Naive thymus-derived CD4-positive, alpha-beta T cell (primary cell): Measurements from ENCODE around the gene RWDD1. TPM values are rescaled to one million over a fixed set of nuclear protein-coding genes. Genes with fewer than 3 reads are reported as not detected.

Source experiments
- ATAC-seq: fragments of 150-1000 bp; cut with Tn5 transposase; 2 replicates; pipeline ENCODE4 v1.10.0; 2021; ENCODE audit warnings: mild to moderate bottlenecking, moderate library complexity
- CTCF ChIA-PET: fragments of 350-600 bp; sonication (Branson Sonifier 250); formaldehyde crosslinking; loops from one replicate; lab custom pipeline; 2021; ENCODE audit warnings: antibody characterized with exemption; lab: Charles Lee
- POLR2A ChIA-PET: fragments of 350-600 bp; sonication (Branson Sonifier 250); formaldehyde crosslinking; loops from one replicate; lab custom pipeline; 2021; ENCODE audit warnings: antibody characterized with exemption, inconsistent platforms; lab: Charles Lee
- DNase-seq, 9 donors: peaks; one replicate each; pipeline versions ENCODE4 v3.0.0 to v3.0.0-alpha.2; 2020 to 2022; ENCODE audit warnings: mixed read lengths in 1 of 9
- H3K27ac ChIP-seq: one replicate; pipeline ENCODE4 v1.7.0; 2013; ENCODE audit warnings: mild to moderate bottlenecking, low read depth, low read length, moderate library complexity
- H3K27me3 ChIP-seq, 2 donors: one replicate each; pipeline ENCODE4 v1.7.0; 2013; ENCODE audit warnings: low read length in 2 of 2, mild to moderate bottlenecking in 2 of 2, moderate library complexity in 2 of 2; ENCODE audit not compliant: control insufficient read depth in 2 of 2, insufficient read depth in 2 of 2
- H3K36me3 ChIP-seq, 3 experiments: 1 replicate in 2 of 3; 2 replicates in 1 of 3; pipeline ENCODE4 v1.7.0; 2013; ENCODE audit warnings: low read length in 3 of 3, mild to moderate bottlenecking in 3 of 3, moderate library complexity in 1 of 3; ENCODE audit not compliant: insufficient read depth in 3 of 3, control insufficient read depth in 2 of 3
- H3K4me1 ChIP-seq, 2 donors: one replicate each; pipeline ENCODE4 v1.7.0; 2013; ENCODE audit warnings: low read length in 2 of 2, mild to moderate bottlenecking in 2 of 2, moderate library complexity in 1 of 2; ENCODE audit not compliant: control insufficient read depth in 2 of 2, insufficient read depth in 2 of 2
- H3K4me3 ChIP-seq: 2 replicates; pipeline ENCODE4 v1.7.0; 2013; ENCODE audit warnings: mild to moderate bottlenecking, low read length
- H3K9me3 ChIP-seq, 3 experiments: 1 replicate in 2 of 3; 2 replicates in 1 of 3; pipeline ENCODE4 v1.7.0; 2013; ENCODE audit warnings: low read length in 3 of 3; ENCODE audit not compliant: control insufficient read depth in 2 of 3
- H3K27ac Mint-ChIP-seq, 9 donors: one replicate each; pipeline ENCODE4 v1.8.0; 2020 to 2022; ENCODE audit warnings: mixed read lengths in 9 of 9, mild to moderate bottlenecking in 8 of 9, moderate library complexity in 5 of 9, inconsistent platforms in 2 of 9
- H3K27me3 Mint-ChIP-seq, 5 donors: one replicate each; pipeline ENCODE4 v1.8.0; 2021 to 2022; ENCODE audit warnings: mixed read lengths in 5 of 5, mild to moderate bottlenecking in 1 of 5
- H3K36me3 Mint-ChIP-seq, 5 donors: one replicate each; pipeline ENCODE4 v1.8.0; 2020 to 2022; ENCODE audit warnings: mixed read lengths in 5 of 5, mild to moderate bottlenecking in 3 of 5, inconsistent platforms in 1 of 5
- H3K4me1 Mint-ChIP-seq, 7 donors: one replicate each; pipeline ENCODE4 v1.8.0; 2020 to 2022; ENCODE audit warnings: mixed read lengths in 7 of 7, mild to moderate bottlenecking in 3 of 7, inconsistent platforms in 1 of 7
- H3K4me3 Mint-ChIP-seq, 10 donors: one replicate each; pipeline ENCODE4 v1.8.0; 2020 to 2022; ENCODE audit warnings: mild to moderate bottlenecking in 10 of 10, mixed read lengths in 10 of 10, moderate library complexity in 6 of 10, inconsistent platforms in 2 of 10
- H3K9me3 Mint-ChIP-seq, 11 donors: one replicate each; pipeline ENCODE4 v1.8.0; 2020 to 2022; ENCODE audit warnings: mixed read lengths in 11 of 11, mild to moderate bottlenecking in 4 of 11, inconsistent platforms in 1 of 11, moderate library complexity in 1 of 11
- intact Hi-C, 2 donors: fragments of 100-400 bp; cut with micrococcal nuclease; formaldehyde crosslinking; loops; one replicate each; pipeline ENCODE4 v1.15.1; 2023
- polyA plus RNA-seq, 2 donors: library from polyadenylated mRNA; unstranded; fragments of 300-500 nt; fragmentation: Illumina TruSeq; gene quantifications; one replicate each; pipeline ENCODE4 v1.2.3, GENCODE V29; 2021
- total RNA-seq, 6 experiments: library from RNA in 5 of 6; stranded (reverse) in 5 of 6; gene quantifications; 1 replicate in 5 of 6; 2 replicates in 1 of 6; pipeline ENCODE4 v1.2.3 and lab custom pipeline; 2021 to 2026

RWDD1 gene, protein sequence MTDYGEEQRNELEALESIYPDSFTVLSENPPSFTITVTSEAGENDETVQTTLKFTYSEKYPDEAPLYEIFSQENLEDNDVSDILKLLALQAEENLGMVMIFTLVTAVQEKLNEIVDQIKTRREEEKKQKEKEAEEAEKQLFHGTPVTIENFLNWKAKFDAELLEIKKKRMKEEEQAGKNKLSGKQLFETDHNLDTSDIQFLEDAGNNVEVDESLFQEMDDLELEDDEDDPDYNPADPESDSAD
- total RNA-seq, result 10 to 100 TPM; 33.2 to 39.9 (median 36.7) TPM
- 10 to 100 TPM; 35.0 to 68.5 TPM for polyA plus RNA-seq
- total RNA-seq (lab: John Stamatoyannopoulos, UW), result 32.4 reads per million, percentile 61 among the genes with 10 or more reads in this experiment

DNA sequence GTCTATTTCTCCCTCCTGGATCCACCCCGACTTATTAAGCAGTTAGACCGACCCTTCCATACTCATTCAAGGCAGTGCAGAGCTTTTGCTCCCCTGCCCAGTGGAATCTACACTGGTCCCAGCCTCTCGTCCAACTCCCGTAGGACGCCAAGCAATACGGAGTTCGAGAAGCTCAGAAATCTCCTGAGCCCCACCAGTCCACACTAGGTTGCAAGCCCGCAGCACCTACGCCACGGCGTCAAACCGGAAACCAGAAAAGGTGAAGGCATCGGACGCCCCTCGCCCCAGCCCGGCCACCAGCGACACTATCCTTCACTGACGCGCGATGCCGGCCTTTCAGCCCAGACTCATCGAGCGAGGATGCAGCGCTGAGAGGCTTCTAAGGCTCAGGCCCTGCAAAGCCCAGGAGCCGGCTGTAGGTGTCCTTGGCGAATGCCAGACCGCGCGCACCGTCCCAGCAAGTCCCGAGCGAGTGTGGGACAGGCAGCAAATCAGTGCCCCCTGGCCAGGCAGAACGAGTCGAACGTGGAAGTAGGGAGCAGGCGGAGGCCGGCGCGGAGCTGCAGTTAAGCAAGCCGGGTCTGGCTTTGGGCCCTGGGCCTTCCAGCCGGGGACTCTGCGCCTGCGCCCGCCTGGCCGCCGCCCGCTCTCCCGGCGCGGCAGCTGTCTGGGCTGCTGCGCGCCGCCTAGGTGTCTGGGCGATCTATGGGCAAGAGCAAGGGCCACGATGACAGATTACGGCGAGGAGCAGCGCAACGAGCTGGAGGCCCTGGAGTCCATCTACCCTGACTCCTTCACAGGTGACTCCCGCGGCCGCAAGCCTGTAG is at the start of gene RWDD1:
Gene RWDD1 (plus strand): TSS at position 649 of the 827 bp plus-strand sequence. CDS start 79 bp downstream, at position 728.
- Mint-ChIP-seq H3K9me3 (no peaks in the 10 kb centered on the region), H3K27ac (peak within 1 kb of the TSS; percentile 96 to 100 (median 99)), H3K36me3 (peaks cover 0 to 13% (median 12%) of the 10 kb centered on the region in 5 donors), H3K4me3 (peak within 1 kb of the TSS; percentile 94 to 99 (median 98)), H3K4me1 (peaks cover 33 to 62% (median 55%) of the 10 kb centered on the region in 7 donors), H3K27me3 (peaks cover 0 to 11% (median 0%) of the 10 kb centered on the region in 5 donors)
- peaks cover 0 to 3% (median 0%) of the 10 kb centered on the region in 3 experiments for H3K36me3 ChIP-seq
- peak; percentile 98 for ATAC-seq
- POLR2A ChIA-PET, result interaction anchor here (0.9 to 5.6 kb wide), 18 partner anchors 8 to 470 kb away, joined by 3 to 70 read pairs (median 6); partner anchors contain the start of genes CALHM4, KPNA5, NT5DC1 and RSPH4A
- peaks cover 16 to 21% of the 10 kb centered on the region in 2 donors for H3K4me1 ChIP-seq
- H3K27me3 ChIP-seq, result no peaks in the 10 kb centered on the region
- no peaks in the 10 kb centered on the region for H3K9me3 ChIP-seq
- H3K4me3 ChIP-seq, result peak within 1 kb of the TSS; percentile 86
- peak; percentile 91 to 99 (median 98) for DNase-seq
- peak within 1 kb of the TSS; percentile 95 for H3K27ac ChIP-seq
- CTCF ChIA-PET, result interaction anchor here (0.6 to 3.2 kb wide), 7 partner anchors 8 to 353 kb away, joined by 3 to 14 read pairs (median 4); partner anchors contain the start of gene KPNA5
- intact Hi-C loops, result loop anchor here (1.0 to 5.0 kb wide), 12 partner anchors 10 to 1104 kb away; partner anchors contain the start of genes GOPC (in 2 of the 2), KPNA5 (in 2 of the 2), RSPH4A (in 2 of the 2) and TSPYL1 (in 2 of the 2)

DNA sequence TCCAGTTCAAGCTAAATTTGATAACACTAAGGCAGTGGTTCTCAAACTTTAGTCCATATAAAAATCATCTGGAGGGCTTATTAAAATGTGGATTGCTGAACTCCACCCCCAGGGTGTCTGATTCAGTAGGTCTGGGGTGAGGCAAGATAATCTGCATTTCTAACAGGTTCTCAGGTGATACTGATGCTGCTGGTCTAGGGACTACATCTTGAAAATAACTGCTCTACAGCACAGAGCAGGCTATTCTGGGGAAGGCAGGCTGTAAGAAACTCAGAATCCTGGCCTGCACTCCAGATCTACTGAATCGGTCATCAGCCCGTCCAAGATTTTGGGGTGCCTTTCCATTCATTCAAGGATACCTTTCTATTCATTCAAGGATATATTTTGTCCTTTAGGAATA is 48.4 kb upstream of the RWDD1 start:
- intact Hi-C loops, result no loop called here
- no peaks in the 10 kb centered on the region for H3K4me1 Mint-ChIP-seq
- no peak for ATAC-seq
- no peaks in the 10 kb centered on the region for H3K9me3 Mint-ChIP-seq
- H3K36me3 Mint-ChIP-seq, result no peaks in the 10 kb centered on the region
- CTCF ChIA-PET, result interaction anchor here (1.1 to 1.5 kb wide), 2 partner anchors 11 to 77 kb away, joined by 3 to 4 read pairs; no protein-coding TSS in a partner anchor
- H3K27me3 Mint-ChIP-seq, result peaks cover 7 to 36% (median 8%) of the 10 kb centered on the region in 5 donors
- no peak overlapping the region for H3K27ac Mint-ChIP-seq
- Histone ChIP-seq H3K4me3 (no peak overlapping the region), H3K27me3 (no peaks in the 10 kb centered on the region), H3K27ac (no peak overlapping the region), H3K9me3 (no peaks in the 10 kb centered on the region), H3K36me3 (no peaks in the 10 kb centered on the region), H3K4me1 (no peaks in the 10 kb centered on the region)
- POLR2A ChIA-PET, result no interaction called here
- no peak for DNase-seq
- H3K4me3 Mint-ChIP-seq, result no peak overlapping the region

DNA sequence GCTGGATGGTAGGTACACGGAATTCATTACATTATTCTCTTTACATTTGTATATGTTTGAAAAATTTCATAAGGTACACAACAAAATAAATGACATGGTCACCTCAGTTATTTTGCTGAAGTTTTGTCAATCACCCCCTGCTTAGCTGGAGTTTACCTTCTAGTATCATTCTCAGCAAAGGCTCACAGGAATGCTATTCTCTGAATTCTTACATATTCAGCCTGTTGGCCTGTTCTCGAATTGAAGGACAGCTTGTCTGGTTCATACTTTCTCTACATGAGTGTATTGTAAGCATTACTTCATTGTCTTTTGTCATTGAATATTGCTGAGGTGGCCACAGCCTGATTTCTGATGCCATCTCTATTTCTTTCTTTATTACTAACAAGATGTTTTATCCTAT is 47.1 kb upstream of the RWDD1 start:
- Mint-ChIP-seq H3K27me3 (peaks cover 5 to 34% (median 9%) of the 10 kb centered on the region in 5 donors), H3K27ac (no peak overlapping the region), H3K4me3 (no peak overlapping the region), H3K4me1 (no peaks in the 10 kb centered on the region), H3K9me3 (no peaks in the 10 kb centered on the region), H3K36me3 (no peaks in the 10 kb centered on the region)
- no peak overlapping the region for H3K4me3 ChIP-seq
- H3K27me3 ChIP-seq, result no peaks in the 10 kb centered on the region
- CTCF ChIA-PET, result interaction anchor here (0.6 to 1.1 kb wide), 3 partner anchors 62 to 236 kb away, joined by 3 read pairs; no protein-coding TSS in a partner anchor
- H3K9me3 ChIP-seq, result no peaks in the 10 kb centered on the region
- no peaks in the 10 kb centered on the region for H3K36me3 ChIP-seq
- DNase-seq (no peak), ATAC-seq (no peak)
- POLR2A ChIA-PET, result no interaction called here
- intact Hi-C loops, result no loop called here
- no peaks in the 10 kb centered on the region for H3K4me1 ChIP-seq
- no peak overlapping the region for H3K27ac ChIP-seq

DNA sequence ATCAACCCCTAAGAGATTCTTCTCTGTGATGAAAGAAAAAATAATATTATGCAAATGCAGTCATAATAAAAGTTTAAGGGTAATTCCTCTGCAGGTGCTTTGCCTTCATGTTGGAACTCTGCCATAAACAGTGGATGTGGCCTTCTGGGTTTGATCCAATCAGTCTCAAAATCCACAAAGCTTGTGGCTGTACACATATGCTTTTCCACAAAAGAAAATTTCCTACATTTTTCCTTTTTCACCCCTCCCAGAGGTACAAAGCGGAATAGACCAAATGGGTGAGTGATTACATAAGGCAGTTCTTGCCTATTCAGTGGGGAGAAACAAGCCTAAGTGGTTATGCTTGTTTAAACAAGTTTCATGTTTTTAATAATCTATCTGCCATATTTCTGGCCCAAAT is 43.2 kb upstream of the RWDD1 start:
- intact Hi-C loops, result no loop called here

DNA sequence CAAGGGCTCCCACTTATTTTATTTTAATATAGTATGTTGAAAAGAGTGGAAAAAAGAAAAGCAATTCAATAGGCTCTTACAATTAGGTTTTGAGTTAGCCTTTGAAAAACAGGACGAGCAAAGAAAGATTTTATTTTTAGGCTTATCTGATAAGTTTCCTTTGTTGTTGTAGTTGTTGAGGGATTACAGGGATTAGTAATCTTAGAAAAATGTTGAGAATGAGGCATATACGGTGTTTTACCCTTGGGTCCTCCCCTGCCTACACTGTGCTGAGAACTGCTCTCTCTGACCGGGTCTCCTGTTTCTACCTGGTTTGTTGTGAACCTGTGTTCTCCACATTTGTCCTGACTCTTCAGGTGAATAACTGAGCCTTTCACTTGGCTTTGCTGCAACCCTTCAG is 42.5 kb upstream of the RWDD1 start:
- no peaks in the 10 kb centered on the region for H3K4me1 ChIP-seq
- no peak overlapping the region for H3K4me3 ChIP-seq
- Mint-ChIP-seq H3K4me1 (no peaks in the 10 kb centered on the region), H3K9me3 (no peaks in the 10 kb centered on the region), H3K27ac (no peak overlapping the region), H3K36me3 (no peaks in the 10 kb centered on the region), H3K4me3 (no peak overlapping the region), H3K27me3 (peaks cover 15 to 60% (median 34%) of the 10 kb centered on the region in 5 donors)
- ATAC-seq, result no peak
- H3K36me3 ChIP-seq, result no peaks in the 10 kb centered on the region
- no peak overlapping the region for H3K27ac ChIP-seq
- intact Hi-C loops, result no loop called here
- no peaks in the 10 kb centered on the region for H3K9me3 ChIP-seq
- CTCF ChIA-PET, result interaction anchor here (0.6 to 2.2 kb wide), 4 partner anchors 240 to 312 kb away, joined by 3 to 6 read pairs (median 3); no protein-coding TSS in a partner anchor
- POLR2A ChIA-PET, result no interaction called here
- DNase-seq, result no peak
- H3K27me3 ChIP-seq, result no peaks in the 10 kb centered on the region

More for the DNA sequence above, 43.2 kb upstream of the RWDD1 start:
- H3K4me3 ChIP-seq, result no peak overlapping the region
- H3K27ac ChIP-seq, result no peak overlapping the region
- no peaks in the 10 kb centered on the region for H3K9me3 ChIP-seq
- H3K36me3 ChIP-seq, result no peaks in the 10 kb centered on the region
- DNase-seq (no peak), ATAC-seq (no peak)
- CTCF ChIA-PET, result interaction anchor here (0.6 to 2.2 kb wide), 3 partner anchors 240 to 312 kb away, joined by 3 to 6 read pairs (median 3); no protein-coding TSS in a partner anchor
- no peaks in the 10 kb centered on the region for H3K9me3 Mint-ChIP-seq
- H3K4me1 Mint-ChIP-seq, result no peaks in the 10 kb centered on the region
- no peaks in the 10 kb centered on the region for H3K4me1 ChIP-seq
- no peak overlapping the region for H3K27ac Mint-ChIP-seq
- H3K4me3 Mint-ChIP-seq, result no peak overlapping the region
- no peaks in the 10 kb centered on the region for H3K27me3 ChIP-seq
- peaks cover 15 to 59% (median 33%) of the 10 kb centered on the region in 5 donors for H3K27me3 Mint-ChIP-seq
- POLR2A ChIA-PET, result no interaction called here
- H3K36me3 Mint-ChIP-seq, result no peaks in the 10 kb centered on the region
